K562 (cell line): ENCODE measurements around the gene CEMIP. TPM values are rescaled to one million over a fixed set of nuclear protein-coding genes. Genes with fewer than 3 reads are reported as not detected.

ENCODE experiments used
- ARID2 ChIP-seq: fragments of 450-650 bp; IDR thresholded peaks from 2 replicates; pipeline ENCODE4 v1.6.1; 2017; ENCODE audit warnings: antibody characterized with exemption, mild to moderate bottlenecking
- ERF ChIP-seq: fragments of 450-650 bp; formaldehyde crosslinking; IDR thresholded peaks from 2 replicates; pipeline ENCODE4 v1.4.0; 2020; ENCODE audit warnings: mild to moderate bottlenecking, mixed read lengths
- NFIC ChIP-seq: fragments of 450-650 bp; IDR thresholded peaks from 2 replicates; pipeline ENCODE4 v1.6.1; 2017; ENCODE audit warnings: mild to moderate bottlenecking, inconsistent platforms
- RBM25 ChIP-seq: fragments of 200-400 bp; formaldehyde crosslinking; IDR thresholded peaks from 2 replicates; pipeline ENCODE4 v1.6.1; 2018; ENCODE audit warnings: low read length, low read depth, moderate library complexity; ENCODE audit not compliant: severe bottlenecking
- RHOXF2B ChIP-seq: fragments of 250-450 bp; sonication (Bioruptor Pico); conservative IDR thresholded peaks from 2 replicates; pipeline ENCODE4 v1.5.1; 2021
- ZNF511 ChIP-seq: sonication (generic); formaldehyde crosslinking; IDR thresholded peaks from 2 replicates; pipeline ENCODE4 v1.8.0; 2022; ENCODE audit warnings: mild to moderate bottlenecking, missing genetic modification reagents
- ZNF551 ChIP-seq: fragments of 250-450 bp; sonication (Bioruptor Pico); IDR thresholded peaks from 2 replicates; pipeline ENCODE4 v1.5.0; 2021; ENCODE audit warnings: mild to moderate bottlenecking, moderate library complexity
- ZNF785 ChIP-seq: fragments of 250-450 bp; sonication (Bioruptor Pico); IDR thresholded peaks from 2 replicates; pipeline ENCODE4 v1.4.0; 2020; ENCODE audit warnings: mild to moderate bottlenecking
- polyA plus RNA-seq, 8 experiments: library from polyadenylated mRNA; depleted of rRNA in 4 of 8; stranded (reverse) in 5 of 8; unstranded in 3 of 8; fragments of >200 nt; fragmentation: Nextera tagmentation in 2 of 8; fragmentation: Illumina TruSeq in 1 of 8; extraction: Ambion mirVana in 2 of 8; extraction: Trizol in 1 of 8; gene quantifications; 2 replicates each; pipeline versions ENCODE4 v1.2.1 to v1.2.3, GENCODE V29; 2011 to 2014; ENCODE audit warnings: inconsistent platforms in 1 of 8, missing spikeins in 1 of 8
- total RNA-seq, 7 experiments: library from RNA; depleted of rRNA in 6 of 7; stranded (reverse); fragments of >200 nt in 6 of 7; fragmentation: Illumina TruSeq in 2 of 7; extraction: Trizol in 2 of 7; gene quantifications; 2 replicates each; pipeline versions ENCODE4 v1.2.1 to v1.2.3, GENCODE V29; 2011 to 2021; ENCODE audit warnings: low replicate concordance in 1 of 7
- TF ChIP-seq, protein P1 (sequence below), 2 experiments: fragments of 450-650 bp in 1 of 2; sonication (generic) in 1 of 2; formaldehyde crosslinking in 1 of 2; IDR thresholded peaks; 2 replicates each; pipeline versions ENCODE4 v1.7.1 to v1.9.0; 2016 to 2022; ENCODE audit warnings: inconsistent platforms in 1 of 2, mild to moderate bottlenecking in 1 of 2, missing genetic modification reagents in 1 of 2
- TF ChIP-seq, protein P2 (sequence below), 2 experiments: fragments of 450-650 bp; conservative IDR thresholded peaks; 2 replicates each; pipeline ENCODE4 v1.6.1; 2017; ENCODE audit warnings: mild to moderate bottlenecking in 2 of 2, moderate library complexity in 2 of 2
- TF ChIP-seq, protein P3 (sequence below), 2 experiments: fragments of 450-650 bp; IDR thresholded peaks; 2 replicates each; pipeline ENCODE4 v1.6.1; 2018; ENCODE audit warnings: mild to moderate bottlenecking in 2 of 2, low read depth in 1 of 2; ENCODE audit not compliant: partially characterized antibody in 2 of 2

CEMIP gene
- total and polyA plus RNA-seq, 9 of the 15 experiments (the other 6 are each of a cell fraction or from before 2014, with no cell fraction given), result 0.33 TPM; not detected in 8

DNA sequence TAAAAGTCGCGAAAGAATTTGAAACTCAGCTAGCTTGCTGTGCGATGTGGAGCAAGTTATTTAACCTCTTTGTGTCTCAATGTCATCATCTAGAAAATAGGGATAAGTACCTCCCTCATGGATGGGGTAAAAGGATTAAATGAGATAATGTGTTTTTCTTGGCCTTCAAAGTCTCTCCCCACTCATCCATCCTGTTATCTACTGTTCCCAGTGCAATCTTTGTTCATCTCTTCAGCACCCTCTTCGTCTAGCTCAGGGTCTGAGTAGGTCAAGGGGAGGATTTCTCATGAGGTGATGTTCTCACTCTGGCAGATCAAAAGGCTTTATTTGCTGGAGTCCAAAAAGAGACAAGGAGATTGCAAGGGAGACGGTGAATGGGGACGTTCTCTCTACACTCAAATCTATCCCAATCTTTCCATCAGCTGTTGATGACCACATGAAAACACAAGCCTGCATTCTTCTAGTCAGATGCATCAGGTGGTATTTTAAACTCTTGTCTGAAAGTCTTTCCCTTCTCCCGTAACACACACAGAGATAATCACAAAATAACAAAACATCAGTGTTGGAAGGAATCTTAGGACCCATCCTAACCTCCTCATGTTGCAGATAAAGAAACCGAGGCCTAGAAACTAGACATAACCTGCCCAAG, 209.1 kb downstream of the CEMIP start (continued):
- TF ChIP-seq RBM25 (peak; percentile 12), ZNF511 (no peak), ZNF785 (CRISPR knock-in tag) (no peak), RHOXF2B (CRISPR knock-in tag) (no peak), ZNF551 (no peak), NFIC (no peak), ERF (CRISPR knock-in tag) (no peak), ARID2 (no peak)
- TF ChIP-seq, protein P1, sequence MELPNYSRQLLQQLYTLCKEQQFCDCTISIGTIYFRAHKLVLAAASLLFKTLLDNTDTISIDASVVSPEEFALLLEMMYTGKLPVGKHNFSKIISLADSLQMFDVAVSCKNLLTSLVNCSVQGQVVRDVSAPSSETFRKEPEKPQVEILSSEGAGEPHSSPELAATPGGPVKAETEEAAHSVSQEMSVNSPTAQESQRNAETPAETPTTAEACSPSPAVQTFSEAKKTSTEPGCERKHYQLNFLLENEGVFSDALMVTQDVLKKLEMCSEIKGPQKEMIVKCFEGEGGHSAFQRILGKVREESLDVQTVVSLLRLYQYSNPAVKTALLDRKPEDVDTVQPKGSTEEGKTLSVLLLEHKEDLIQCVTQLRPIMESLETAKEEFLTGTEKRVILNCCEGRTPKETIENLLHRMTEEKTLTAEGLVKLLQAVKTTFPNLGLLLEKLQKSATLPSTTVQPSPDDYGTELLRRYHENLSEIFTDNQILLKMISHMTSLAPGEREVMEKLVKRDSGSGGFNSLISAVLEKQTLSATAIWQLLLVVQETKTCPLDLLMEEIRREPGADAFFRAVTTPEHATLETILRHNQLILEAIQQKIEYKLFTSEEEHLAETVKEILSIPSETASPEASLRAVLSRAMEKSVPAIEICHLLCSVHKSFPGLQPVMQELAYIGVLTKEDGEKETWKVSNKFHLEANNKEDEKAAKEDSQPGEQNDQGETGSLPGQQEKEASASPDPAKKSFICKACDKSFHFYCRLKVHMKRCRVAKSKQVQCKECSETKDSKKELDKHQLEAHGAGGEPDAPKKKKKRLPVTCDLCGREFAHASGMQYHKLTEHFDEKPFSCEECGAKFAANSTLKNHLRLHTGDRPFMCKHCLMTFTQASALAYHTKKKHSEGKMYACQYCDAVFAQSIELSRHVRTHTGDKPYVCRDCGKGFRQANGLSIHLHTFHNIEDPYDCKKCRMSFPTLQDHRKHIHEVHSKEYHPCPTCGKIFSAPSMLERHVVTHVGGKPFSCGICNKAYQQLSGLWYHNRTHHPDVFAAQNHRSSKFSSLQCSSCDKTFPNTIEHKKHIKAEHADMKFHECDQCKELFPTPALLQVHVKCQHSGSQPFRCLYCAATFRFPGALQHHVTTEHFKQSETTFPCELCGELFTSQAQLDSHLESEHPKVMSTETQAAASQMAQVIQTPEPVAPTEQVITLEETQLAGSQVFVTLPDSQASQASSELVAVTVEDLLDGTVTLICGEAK (IDR thresholded peaks at IDR 0.05), result no peak
- TF ChIP-seq, protein P1 (CRISPR knock-in tag; IDR thresholded peaks at IDR 0.05), result no peak
- TF ChIP-seq, protein P2, sequence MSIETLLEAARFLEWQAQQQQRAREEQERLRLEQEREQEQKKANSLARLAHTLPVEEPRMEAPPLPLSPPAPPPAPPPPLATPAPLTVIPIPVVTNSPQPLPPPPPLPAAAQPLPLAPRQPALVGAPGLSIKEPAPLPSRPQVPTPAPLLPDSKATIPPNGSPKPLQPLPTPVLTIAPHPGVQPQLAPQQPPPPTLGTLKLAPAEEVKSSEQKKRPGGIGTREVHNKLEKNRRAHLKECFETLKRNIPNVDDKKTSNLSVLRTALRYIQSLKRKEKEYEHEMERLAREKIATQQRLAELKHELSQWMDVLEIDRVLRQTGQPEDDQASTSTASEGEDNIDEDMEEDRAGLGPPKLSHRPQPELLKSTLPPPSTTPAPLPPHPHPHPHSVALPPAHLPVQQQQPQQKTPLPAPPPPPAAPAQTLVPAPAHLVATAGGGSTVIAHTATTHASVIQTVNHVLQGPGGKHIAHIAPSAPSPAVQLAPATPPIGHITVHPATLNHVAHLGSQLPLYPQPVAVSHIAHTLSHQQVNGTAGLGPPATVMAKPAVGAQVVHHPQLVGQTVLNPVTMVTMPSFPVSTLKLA (conservative IDR thresholded peaks at IDR 0.05), result no peak
- TF ChIP-seq, protein P3, sequence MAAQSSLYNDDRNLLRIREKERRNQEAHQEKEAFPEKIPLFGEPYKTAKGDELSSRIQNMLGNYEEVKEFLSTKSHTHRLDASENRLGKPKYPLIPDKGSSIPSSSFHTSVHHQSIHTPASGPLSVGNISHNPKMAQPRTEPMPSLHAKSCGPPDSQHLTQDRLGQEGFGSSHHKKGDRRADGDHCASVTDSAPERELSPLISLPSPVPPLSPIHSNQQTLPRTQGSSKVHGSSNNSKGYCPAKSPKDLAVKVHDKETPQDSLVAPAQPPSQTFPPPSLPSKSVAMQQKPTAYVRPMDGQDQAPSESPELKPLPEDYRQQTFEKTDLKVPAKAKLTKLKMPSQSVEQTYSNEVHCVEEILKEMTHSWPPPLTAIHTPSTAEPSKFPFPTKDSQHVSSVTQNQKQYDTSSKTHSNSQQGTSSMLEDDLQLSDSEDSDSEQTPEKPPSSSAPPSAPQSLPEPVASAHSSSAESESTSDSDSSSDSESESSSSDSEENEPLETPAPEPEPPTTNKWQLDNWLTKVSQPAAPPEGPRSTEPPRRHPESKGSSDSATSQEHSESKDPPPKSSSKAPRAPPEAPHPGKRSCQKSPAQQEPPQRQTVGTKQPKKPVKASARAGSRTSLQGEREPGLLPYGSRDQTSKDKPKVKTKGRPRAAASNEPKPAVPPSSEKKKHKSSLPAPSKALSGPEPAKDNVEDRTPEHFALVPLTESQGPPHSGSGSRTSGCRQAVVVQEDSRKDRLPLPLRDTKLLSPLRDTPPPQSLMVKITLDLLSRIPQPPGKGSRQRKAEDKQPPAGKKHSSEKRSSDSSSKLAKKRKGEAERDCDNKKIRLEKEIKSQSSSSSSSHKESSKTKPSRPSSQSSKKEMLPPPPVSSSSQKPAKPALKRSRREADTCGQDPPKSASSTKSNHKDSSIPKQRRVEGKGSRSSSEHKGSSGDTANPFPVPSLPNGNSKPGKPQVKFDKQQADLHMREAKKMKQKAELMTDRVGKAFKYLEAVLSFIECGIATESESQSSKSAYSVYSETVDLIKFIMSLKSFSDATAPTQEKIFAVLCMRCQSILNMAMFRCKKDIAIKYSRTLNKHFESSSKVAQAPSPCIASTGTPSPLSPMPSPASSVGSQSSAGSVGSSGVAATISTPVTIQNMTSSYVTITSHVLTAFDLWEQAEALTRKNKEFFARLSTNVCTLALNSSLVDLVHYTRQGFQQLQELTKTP (IDR thresholded peaks at IDR 0.05; ENCODE audit: low read depth in 1 of 2, partially characterized antibody in 2 of 2), result no peak
